ENCODE results near the gene PTPN14. TPM values are rescaled to one million over a fixed set of nuclear protein-coding genes. Genes with fewer than 3 reads are reported as not detected.
"Not testable (repeated sequence)": the region's sequence is repeated elsewhere in the genome, so short reads cannot be mapped to it uniquely, and the experiment has no call there.

The PTPN14 gene
- total RNA-seq (10 to 100 TPM; 42.2 to 59.2 TPM), polyA plus RNA-seq (ENCODE audit: insufficient read depth, low read depth, low replicate concordance) (14.8 TPM)
- long read RNA-seq, donor 1, full-length matches to known transcripts = 2 of 2 reads
- long read RNA-seq, donor 1, partial matches to known transcripts = 0 of 2 reads
- long read RNA-seq, donor 1, other reads (novel, unspliced or antisense) = 0 of 2 reads
- long read RNA-seq, donor 2 = 0 reads

GRCh38 chr1:214551436-214552173 is at the start of gene PTPN14:
TSS of gene PTPN14 (minus strand) at chr1:214551602. CDS start at chr1:214464803, 86,799 bp downstream.
- intact Hi-C loops (cut with DNase I; ENCODE audit: low total_unique reads) = no loop called here
- Histone ChIP-seq H3K4me3 (peak within 1 kb of the TSS; percentile 60 to 81), H3K9me3 (no peaks in the 10 kb centered on the region), H3K4me1 (peaks cover 34% of the 10 kb centered on the region), H3K27ac (peak within 1 kb of the TSS; percentile 92 to 94), H3K36me3 (ENCODE audit: low read depth, missing control alignments) (no peaks in the 10 kb centered on the region), H3K27me3 (no peaks in the 10 kb centered on the region)
- WGBS, 2 donors = 0 to 1% methylated on average over 33 to 67 of the region's 67 CpGs
- peak; percentile 92 for DNase-seq
- TF ChIP-seq, protein P1, sequence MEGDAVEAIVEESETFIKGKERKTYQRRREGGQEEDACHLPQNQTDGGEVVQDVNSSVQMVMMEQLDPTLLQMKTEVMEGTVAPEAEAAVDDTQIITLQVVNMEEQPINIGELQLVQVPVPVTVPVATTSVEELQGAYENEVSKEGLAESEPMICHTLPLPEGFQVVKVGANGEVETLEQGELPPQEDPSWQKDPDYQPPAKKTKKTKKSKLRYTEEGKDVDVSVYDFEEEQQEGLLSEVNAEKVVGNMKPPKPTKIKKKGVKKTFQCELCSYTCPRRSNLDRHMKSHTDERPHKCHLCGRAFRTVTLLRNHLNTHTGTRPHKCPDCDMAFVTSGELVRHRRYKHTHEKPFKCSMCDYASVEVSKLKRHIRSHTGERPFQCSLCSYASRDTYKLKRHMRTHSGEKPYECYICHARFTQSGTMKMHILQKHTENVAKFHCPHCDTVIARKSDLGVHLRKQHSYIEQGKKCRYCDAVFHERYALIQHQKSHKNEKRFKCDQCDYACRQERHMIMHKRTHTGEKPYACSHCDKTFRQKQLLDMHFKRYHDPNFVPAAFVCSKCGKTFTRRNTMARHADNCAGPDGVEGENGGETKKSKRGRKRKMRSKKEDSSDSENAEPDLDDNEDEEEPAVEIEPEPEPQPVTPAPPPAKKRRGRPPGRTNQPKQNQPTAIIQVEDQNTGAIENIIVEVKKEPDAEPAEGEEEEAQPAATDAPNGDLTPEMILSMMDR (IDR thresholded peaks at IDR 0.05) = peak in 1 of 3 experiments; percentile 23
- TF ChIP-seq POLR2A (IDR thresholded peaks at IDR 0.05) = peak; percentile 42

DNA sequence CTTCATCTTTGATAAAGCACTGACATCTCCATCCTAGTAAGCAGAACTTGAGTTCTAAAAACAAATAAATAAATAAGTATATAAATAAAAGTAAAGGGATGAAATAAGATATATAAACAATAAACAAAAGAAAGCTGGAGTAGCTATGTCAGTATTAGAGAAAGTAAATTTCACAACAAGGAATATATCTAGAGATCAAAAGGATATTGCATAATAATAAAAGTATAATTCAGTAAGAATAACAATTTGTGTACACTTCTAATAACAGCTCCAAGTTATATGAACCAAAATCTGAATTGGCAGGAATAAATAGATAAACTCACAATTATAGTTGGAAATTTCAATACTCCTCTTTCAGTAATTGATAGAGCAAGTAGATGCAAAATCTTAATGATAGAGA is 41.8 kb upstream of the PTPN14 start:
- intact Hi-C loops (cut with DNase I; ENCODE audit: low total_unique reads) = no loop called here
- Histone ChIP-seq H3K27me3 (no peaks in the 10 kb centered on the region), H3K4me1 (no peaks in the 10 kb centered on the region), H3K36me3 (ENCODE audit: low read depth, missing control alignments) (no peaks in the 10 kb centered on the region), H3K27ac (no peak overlapping the region), H3K9me3 (no peaks in the 10 kb centered on the region), H3K4me3 (no peak overlapping the region)
- no peak for TF ChIP-seq POLR2A (IDR thresholded peaks at IDR 0.05)
- TF ChIP-seq, protein P1 (IDR thresholded peaks at IDR 0.05) = no peak
- no peak for DNase-seq

- H3K4me1 ChIP-seq; H3K4me3 ChIP-seq; DNase-seq; H3K36me3 ChIP-seq (ENCODE audit: low read depth, missing control alignments); H3K9me3 ChIP-seq; H3K27ac ChIP-seq; H3K27me3 ChIP-seq; intact Hi-C loops (cut with DNase I; ENCODE audit: low total_unique reads): not testable (repeated sequence)
- 87 to 90% methylated on average over 8 of the region's 8 CpGs for WGBS, 2 donors
Measured at GRCh38 chr1:214591918-214592317, 40.5 kb upstream of the PTPN14 start.

DNA sequence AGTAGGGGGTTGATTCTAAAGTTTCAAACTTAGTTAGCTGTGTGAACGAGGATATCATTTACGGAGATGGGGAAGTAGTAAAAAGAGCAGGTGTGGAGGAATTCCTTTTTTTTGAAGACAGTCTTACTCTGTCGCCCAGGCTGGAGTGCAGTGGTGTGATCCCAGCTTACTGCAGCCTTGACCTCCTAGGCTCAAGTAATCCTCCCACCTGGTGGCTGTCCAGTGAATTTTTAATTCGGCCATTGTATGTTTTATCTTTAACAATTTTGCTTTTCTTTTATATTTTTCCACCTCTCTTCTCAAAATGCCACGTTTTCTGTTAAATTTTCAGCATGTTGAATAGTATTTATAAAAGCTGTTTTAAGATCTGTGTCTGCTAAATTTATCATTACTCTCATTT is 39.3 kb upstream of the PTPN14 start:
- 75 to 85% methylated on average over 5 of the region's 5 CpGs for WGBS, 2 donors
- Histone ChIP-seq H3K4me1 (no peaks in the 10 kb centered on the region), H3K27ac (no peak overlapping the region), H3K9me3 (no peaks in the 10 kb centered on the region), H3K4me3 (no peak overlapping the region), H3K36me3 (ENCODE audit: low read depth, missing control alignments) (no peaks in the 10 kb centered on the region), H3K27me3 (no peaks in the 10 kb centered on the region)
- intact Hi-C loops (cut with DNase I; ENCODE audit: low total_unique reads) = no loop called here
- DNase-seq = no peak
- TF ChIP-seq, protein P1 (IDR thresholded peaks at IDR 0.05) = no peak
- TF ChIP-seq POLR2A (IDR thresholded peaks at IDR 0.05) = no peak

DNA sequence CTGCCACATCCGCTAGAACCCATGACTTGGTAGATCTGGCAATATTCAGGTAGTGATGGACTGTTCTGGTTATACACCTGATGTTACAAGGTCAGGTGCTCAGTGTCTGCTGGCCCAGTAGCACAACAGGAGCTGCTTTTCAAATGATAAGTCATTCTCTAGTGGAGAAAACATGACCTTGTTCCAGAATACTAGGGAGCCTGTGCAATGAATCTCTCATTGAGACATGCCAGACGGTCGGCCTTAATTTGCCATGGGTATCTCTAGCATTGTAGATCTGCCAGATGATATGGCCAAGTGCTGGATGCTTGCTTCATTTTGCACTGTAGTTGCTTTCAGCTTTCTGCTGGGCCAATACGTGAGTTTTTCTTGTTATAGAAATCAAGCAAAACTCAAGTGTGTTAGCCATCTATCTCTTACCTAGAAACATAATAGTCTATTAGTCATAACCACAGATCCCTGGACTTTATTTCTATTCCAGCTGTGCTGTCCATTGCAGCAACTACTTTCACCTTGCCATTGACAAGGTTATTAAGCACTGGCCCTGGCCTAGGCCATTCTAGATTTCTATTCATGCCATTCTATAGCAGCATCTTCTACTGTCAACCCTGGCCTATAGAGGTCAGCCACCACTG is 37.7 kb upstream of the PTPN14 start:
- DNase-seq = no peak
- intact Hi-C loops (cut with DNase I; ENCODE audit: low total_unique reads) = loop anchor here (5.0 kb wide), 1 partner anchor 257 kb away; no protein-coding TSS in a partner anchor
- 83 to 93% methylated on average over 4 of the region's 4 CpGs for WGBS, 2 donors
- TF ChIP-seq POLR2A (IDR thresholded peaks at IDR 0.05) = no peak
- TF ChIP-seq, protein P1 (IDR thresholded peaks at IDR 0.05) = no peak
- Histone ChIP-seq H3K27me3 (no peaks in the 10 kb centered on the region), H3K36me3 (ENCODE audit: low read depth, missing control alignments) (no peaks in the 10 kb centered on the region), H3K27ac (no peak overlapping the region), H3K4me3 (no peak overlapping the region), H3K9me3 (no peaks in the 10 kb centered on the region), H3K4me1 (no peaks in the 10 kb centered on the region)
